ENCODE results near the gene DHX57.

The DHX57 gene

DNA sequence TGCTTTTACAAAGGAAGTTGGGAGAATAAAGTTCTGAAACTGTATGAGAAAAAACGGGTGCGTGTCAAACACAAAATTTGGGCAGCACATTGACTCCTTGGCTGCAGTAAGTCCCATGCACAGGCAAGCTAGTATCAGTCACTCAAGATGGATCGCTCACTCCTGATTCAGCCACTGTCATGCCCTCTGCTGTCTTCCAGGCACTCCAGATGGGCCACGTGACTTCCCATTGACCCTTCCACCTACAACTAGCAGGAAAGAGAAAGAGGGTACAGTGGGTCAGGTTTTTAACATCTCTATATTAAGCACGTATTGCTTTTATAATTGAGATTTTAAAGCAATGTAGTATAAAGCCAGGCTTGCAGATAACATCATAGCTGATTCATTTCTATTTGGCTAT is 22.5 kb upstream of the DHX57 start:
- Histone ChIP-seq H3K4me3 (no peak overlapping the region), H3K9me3 (no peaks in the 10 kb centered on the region), H3K27me3 (no peaks in the 10 kb centered on the region), H3K36me3 (no peaks in the 10 kb centered on the region), H3K27ac (no peak overlapping the region), H3K4me1 (no peaks in the 10 kb centered on the region)
- no peak for DNase-seq
- intact Hi-C loops (cut with DNase I; ENCODE audit: low total_unique reads) = no loop called here
- TF ChIP-seq, protein P1, sequence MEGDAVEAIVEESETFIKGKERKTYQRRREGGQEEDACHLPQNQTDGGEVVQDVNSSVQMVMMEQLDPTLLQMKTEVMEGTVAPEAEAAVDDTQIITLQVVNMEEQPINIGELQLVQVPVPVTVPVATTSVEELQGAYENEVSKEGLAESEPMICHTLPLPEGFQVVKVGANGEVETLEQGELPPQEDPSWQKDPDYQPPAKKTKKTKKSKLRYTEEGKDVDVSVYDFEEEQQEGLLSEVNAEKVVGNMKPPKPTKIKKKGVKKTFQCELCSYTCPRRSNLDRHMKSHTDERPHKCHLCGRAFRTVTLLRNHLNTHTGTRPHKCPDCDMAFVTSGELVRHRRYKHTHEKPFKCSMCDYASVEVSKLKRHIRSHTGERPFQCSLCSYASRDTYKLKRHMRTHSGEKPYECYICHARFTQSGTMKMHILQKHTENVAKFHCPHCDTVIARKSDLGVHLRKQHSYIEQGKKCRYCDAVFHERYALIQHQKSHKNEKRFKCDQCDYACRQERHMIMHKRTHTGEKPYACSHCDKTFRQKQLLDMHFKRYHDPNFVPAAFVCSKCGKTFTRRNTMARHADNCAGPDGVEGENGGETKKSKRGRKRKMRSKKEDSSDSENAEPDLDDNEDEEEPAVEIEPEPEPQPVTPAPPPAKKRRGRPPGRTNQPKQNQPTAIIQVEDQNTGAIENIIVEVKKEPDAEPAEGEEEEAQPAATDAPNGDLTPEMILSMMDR (IDR thresholded peaks at IDR 0.05) = no peak

DNA sequence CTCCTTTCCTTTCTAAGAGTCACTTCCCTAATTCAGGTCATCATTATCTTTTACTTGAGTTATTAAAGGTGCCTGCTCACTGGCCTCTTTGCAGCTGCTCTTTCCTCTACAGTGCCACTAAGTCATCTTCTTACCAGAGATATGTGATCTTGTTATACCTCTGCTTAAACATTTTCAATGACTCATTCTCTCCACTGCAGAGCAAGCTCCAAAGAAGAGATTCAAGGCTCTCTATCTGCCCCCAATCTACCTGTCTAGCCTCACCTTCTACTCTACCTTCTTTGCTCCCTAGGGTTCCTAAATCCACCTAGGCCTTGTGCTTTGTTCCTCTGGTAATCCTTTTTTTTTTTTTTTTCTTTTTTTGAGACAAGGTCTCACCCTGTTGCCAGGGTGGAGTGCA is 17.1 kb upstream of the DHX57 start:
- H3K27ac ChIP-seq = no peak overlapping the region
- H3K9me3 ChIP-seq = no peaks in the 10 kb centered on the region
- H3K27me3 ChIP-seq = no peaks in the 10 kb centered on the region
- TF ChIP-seq, protein P1 (IDR thresholded peaks at IDR 0.05) = no peak
- no peak overlapping the region for H3K4me3 ChIP-seq
- no peaks in the 10 kb centered on the region for H3K36me3 ChIP-seq
- no peak for DNase-seq
- H3K4me1 ChIP-seq = no peaks in the 10 kb centered on the region
- intact Hi-C loops (cut with DNase I; ENCODE audit: low total_unique reads) = no loop called here

DNA sequence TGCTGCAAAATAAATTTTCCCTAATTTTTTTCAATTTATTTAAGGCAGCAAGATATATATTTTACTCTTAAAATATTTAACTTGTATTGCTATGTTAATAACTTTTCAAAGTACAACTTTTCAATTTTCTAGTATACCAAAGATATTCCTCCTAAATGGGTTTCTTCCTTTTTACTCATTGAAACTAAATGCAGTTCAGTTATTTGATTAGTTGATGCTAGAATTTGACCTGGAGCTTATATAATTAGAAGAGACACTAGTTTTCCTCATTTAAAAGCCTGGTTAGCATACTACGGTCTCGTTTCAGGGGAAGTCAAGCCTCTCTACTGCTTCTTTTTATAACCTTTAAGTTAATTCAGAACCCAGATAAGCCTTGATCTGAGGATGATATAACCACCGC is 13.8 kb upstream of the DHX57 start, which contains the start of gene ARHGEF33:
ARHGEF33 (plus strand) TSS at position 301 of the 400 bp plus-strand sequence. CDS start 29,573 bp downstream, outside the sequence.
- Histone ChIP-seq H3K4me1 (no peaks in the 10 kb centered on the region), H3K4me3 (no peak within 1 kb of the TSS), H3K27ac (no peak within 1 kb of the TSS), H3K27me3 (no peaks in the 10 kb centered on the region), H3K36me3 (no peaks in the 10 kb centered on the region), H3K9me3 (no peaks in the 10 kb centered on the region)
- DNase-seq = no peak
- intact Hi-C loops (cut with DNase I; ENCODE audit: low total_unique reads) = no loop called here
- TF ChIP-seq, protein P1 (IDR thresholded peaks at IDR 0.05) = no peak

DNA sequence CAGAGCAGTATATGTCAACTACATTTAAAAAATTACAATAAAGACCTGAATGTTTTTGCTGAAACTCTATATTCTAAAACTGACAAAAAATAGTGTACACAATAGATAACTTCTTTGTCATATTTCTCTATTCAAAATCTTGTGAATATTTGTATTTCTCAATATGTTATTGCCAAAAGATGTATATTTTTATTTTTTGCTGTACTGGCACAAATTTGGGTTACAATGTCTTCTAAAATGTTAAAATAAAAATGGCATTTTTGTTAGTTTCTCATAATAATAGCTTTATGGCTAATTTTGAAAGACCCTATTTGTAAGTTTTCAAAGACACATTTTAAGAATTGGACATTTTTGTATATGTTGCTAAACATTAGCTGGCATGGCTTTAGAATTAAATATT is 13.3 kb upstream of the DHX57 start:
- TF ChIP-seq, protein P1 (IDR thresholded peaks at IDR 0.05) = no peak
- no peak for DNase-seq
- no peaks in the 10 kb centered on the region for H3K36me3 ChIP-seq
- H3K4me3 ChIP-seq = no peak overlapping the region
- no peaks in the 10 kb centered on the region for H3K9me3 ChIP-seq
- intact Hi-C loops (cut with DNase I; ENCODE audit: low total_unique reads) = no loop called here
- no peaks in the 10 kb centered on the region for H3K4me1 ChIP-seq
- H3K27ac ChIP-seq = no peak overlapping the region
- H3K27me3 ChIP-seq = no peaks in the 10 kb centered on the region

DNA sequence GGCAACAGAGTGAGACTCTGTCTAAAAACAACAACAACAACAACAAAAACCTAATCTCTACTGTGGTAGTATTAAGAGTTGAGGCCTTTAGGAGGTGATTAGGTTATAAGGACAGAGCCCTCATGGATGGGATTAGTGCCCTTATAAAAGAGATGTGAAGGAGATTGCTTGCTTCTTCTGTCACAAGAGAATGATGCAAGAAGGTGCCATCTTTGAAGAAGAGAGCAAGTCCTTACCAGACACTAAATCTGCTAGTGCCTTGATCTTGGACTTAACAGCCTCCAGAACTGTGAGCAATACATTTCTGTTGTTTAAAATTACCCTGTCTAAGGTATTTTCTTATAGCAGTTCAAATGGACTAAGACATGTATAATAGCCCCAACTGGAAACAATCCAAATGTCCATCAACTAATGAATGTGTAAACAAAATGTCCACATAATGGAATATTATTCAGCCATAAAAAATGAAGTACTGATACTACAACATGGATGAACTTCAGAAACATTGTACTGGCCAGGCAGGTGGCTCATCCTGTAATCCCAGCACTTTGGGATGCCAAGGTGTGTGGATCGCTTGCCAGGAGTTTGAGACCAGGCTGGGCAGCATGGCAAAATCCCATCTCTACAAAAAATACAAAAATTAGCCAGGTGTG is 12.3 kb upstream of the DHX57 start:
- Histone ChIP-seq H3K4me1 (no peaks in the 10 kb centered on the region), H3K27ac (no peak overlapping the region), H3K27me3 (no peaks in the 10 kb centered on the region), H3K36me3 (peaks cover 0 to 5% (median 0%) of the 10 kb centered on the region in 3 donors), H3K9me3 (no peaks in the 10 kb centered on the region), H3K4me3 (no peak overlapping the region)
- no peak for DNase-seq
- intact Hi-C loops (cut with DNase I; ENCODE audit: low total_unique reads) = no loop called here
- TF ChIP-seq, protein P1 (IDR thresholded peaks at IDR 0.05) = no peak

Data from tibial artery (tissue), 4 donors.